HEK293T (cell line): ENCODE measurements around the gene RNU1-3.
"Not testable (repeated sequence)": the region's sequence is repeated elsewhere in the genome, so short reads cannot be mapped to it uniquely, and the experiment has no call there.

ENCODE experiments used
- ARNT ChIP-seq: fragments of 450-650 bp; IDR thresholded peaks from 2 replicates; pipeline ENCODE4 v1.6.1; 2017; ENCODE audit warnings: mild to moderate bottlenecking
- BHLHE40 ChIP-seq: fragments of 450-650 bp; IDR thresholded peaks from 2 replicates; pipeline ENCODE4 v1.6.1; 2016; ENCODE audit warnings: mild to moderate bottlenecking, moderate library complexity, borderline replicate concordance
- ELF4 ChIP-seq: fragments of 450-650 bp; IDR thresholded peaks from 2 replicates; pipeline ENCODE4 v1.6.1; 2017; ENCODE audit warnings: antibody characterized with exemption
- TARDBP ChIP-seq: fragments of 450-650 bp; IDR thresholded peaks from 2 replicates; pipeline ENCODE4 v1.6.1; 2016

DNA sequence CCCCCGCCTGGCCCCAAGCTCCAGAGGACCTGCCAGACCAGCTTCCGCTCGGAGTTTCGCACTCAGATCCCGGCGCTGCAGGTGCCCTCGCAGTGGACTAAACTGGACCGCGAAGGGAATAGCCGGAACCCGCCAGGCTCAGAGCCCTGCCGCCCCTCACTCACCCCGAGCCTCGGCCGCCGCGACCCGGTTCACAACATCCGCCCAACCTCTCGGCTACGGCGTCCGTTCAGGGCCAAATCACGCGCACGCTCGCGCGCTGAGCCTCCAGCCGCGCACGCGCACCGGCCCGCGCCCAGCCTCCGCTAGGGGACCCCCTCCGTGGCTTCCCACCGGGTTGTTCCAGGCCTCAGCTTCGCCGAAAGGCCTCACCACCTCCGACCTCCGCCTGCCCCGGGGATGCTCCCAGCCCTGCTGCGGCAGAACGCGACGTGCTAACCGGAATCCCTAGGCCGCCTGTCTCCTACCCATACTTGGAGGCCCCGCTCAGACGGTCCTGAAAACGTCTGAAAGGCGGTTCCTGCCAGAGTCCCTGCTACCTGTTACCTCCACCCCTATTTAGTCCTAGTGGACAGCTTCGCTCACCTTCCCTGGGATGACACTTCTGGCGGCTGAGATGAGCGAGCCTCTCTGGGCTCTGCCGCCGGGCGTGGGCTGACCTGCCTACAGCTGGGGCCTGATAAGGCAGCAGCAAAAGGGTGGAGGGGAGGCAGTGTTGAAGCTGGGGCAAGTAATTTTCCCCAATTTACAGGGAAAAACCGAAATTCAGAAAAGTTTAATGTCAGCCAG lies 22.1 kb downstream of the RNU1-3 start:
- not testable (repeated sequence) for TF ChIP-seq TARDBP, ELF4, BHLHE40, ARNT
